K562 (cell line): ENCODE results near the gene FOSL1. TPM values are rescaled to one million over a fixed set of nuclear protein-coding genes. Genes with fewer than 3 reads are reported as not detected.
A peak's percentile ranks its signal among the peaks of the same experiment; 100 is the strongest.

Experiments used
- CC2D1A ChIP-seq: fragments of 450-650 bp; IDR thresholded peaks from 2 replicates; pipeline ENCODE4 v1.6.1; 2017; ENCODE audit warnings: mild to moderate bottlenecking
- CXXC5 ChIP-seq: fragments of 250-450 bp; sonication (Bioruptor Pico); IDR thresholded peaks from 2 replicates; pipeline ENCODE4 v1.8.0; 2022; ENCODE audit warnings: inconsistent platforms, mild to moderate bottlenecking, moderate library complexity
- FOXM1 ChIP-seq, 2 experiments: fragments of 450-650 bp in 1 of 2; sonication (generic) in 1 of 2; formaldehyde crosslinking in 1 of 2; IDR thresholded peaks; 2 replicates each; pipeline versions ENCODE4 v1.6.1 to v1.9.0; 2017 to 2022; ENCODE audit warnings: low read depth in 2 of 2, mild to moderate bottlenecking in 2 of 2, missing genetic modification reagents in 1 of 2, moderate library complexity in 1 of 2
- GABPB1 ChIP-seq: sonication (generic); formaldehyde crosslinking; IDR thresholded peaks from 2 replicates; pipeline ENCODE4 v1.8.0; 2022; ENCODE audit warnings: mild to moderate bottlenecking, missing genetic modification reagents
- HOXB6 ChIP-seq: fragments of 250-450 bp; sonication (Bioruptor Pico); IDR thresholded peaks from 2 replicates; pipeline ENCODE4 v1.5.1; 2022; ENCODE audit warnings: mild to moderate bottlenecking, borderline replicate concordance
- JUN ChIP-seq, 2 experiments: sonication (generic) in 1 of 2; formaldehyde crosslinking in 1 of 2; IDR thresholded peaks; 2 replicates each; pipeline versions ENCODE4 v1.6.1 to v1.8.0; 2012 to 2022; ENCODE audit warnings: borderline replicate concordance in 2 of 2, mild to moderate bottlenecking in 2 of 2, improper control_type of control experiment in 1 of 2, low read depth in 1 of 2, low read length in 1 of 2, missing genetic modification reagents in 1 of 2
- KDM1A ChIP-seq, 2 experiments: fragments of 450-650 bp; IDR thresholded peaks; 2 replicates each; pipeline ENCODE4 v1.6.1; 2016; ENCODE audit warnings: mild to moderate bottlenecking in 2 of 2
- MAFF ChIP-seq: IDR thresholded peaks from 2 replicates; pipeline ENCODE4 v1.6.1; 2012; ENCODE audit warnings: low read length, improper control_type of control experiment
- MXI1 ChIP-seq: IDR thresholded peaks from 2 replicates; pipeline ENCODE4 v1.6.1; 2011; ENCODE audit warnings: low read depth, mild to moderate bottlenecking, improper control_type of control experiment, low read length
- NCOA4 ChIP-seq: fragments of 450-650 bp; IDR thresholded peaks from 2 replicates; pipeline ENCODE4 v1.6.1; 2018; ENCODE audit warnings: mild to moderate bottlenecking; ENCODE audit not compliant: partially characterized antibody
- SREBF1 ChIP-seq: fragments of 150-350 bp; IDR thresholded peaks from 2 replicates; pipeline ENCODE4 v1.6.1; 2014; ENCODE audit warnings: antibody characterized with exemption, low read depth, low read length, borderline replicate concordance
- TRIM24 ChIP-seq, 2 experiments: fragments of 450-650 bp; IDR thresholded peaks; 2 replicates each; pipeline ENCODE4 v1.6.1; 2016
- ZNF174 ChIP-seq: fragments of 250-450 bp; sonication (Bioruptor Pico); IDR thresholded peaks from 2 replicates; pipeline ENCODE4 v1.4.0; 2020; ENCODE audit warnings: mild to moderate bottlenecking
- ZNF253 ChIP-seq: fragments of 250-450 bp; sonication (Bioruptor Pico); conservative IDR thresholded peaks from 2 replicates; pipeline ENCODE4 v1.6.1; 2021; ENCODE audit warnings: mild to moderate bottlenecking
- ZNF384 ChIP-seq: IDR thresholded peaks from 2 replicates; pipeline ENCODE4 v1.6.1; 2012; ENCODE audit warnings: low read depth, low read length, improper control_type of control experiment
- polyA plus RNA-seq, 8 experiments: library from polyadenylated mRNA; depleted of rRNA in 4 of 8; stranded (reverse) in 5 of 8; unstranded in 3 of 8; fragments of >200 nt; fragmentation: Nextera tagmentation in 2 of 8; fragmentation: Illumina TruSeq in 1 of 8; extraction: Ambion mirVana in 2 of 8; extraction: Trizol in 1 of 8; gene quantifications; 2 replicates each; pipeline versions ENCODE4 v1.2.1 to v1.2.3, GENCODE V29; 2011 to 2014; ENCODE audit warnings: inconsistent platforms in 1 of 8, missing spikeins in 1 of 8
- total RNA-seq, 7 experiments: library from RNA; depleted of rRNA in 6 of 7; stranded (reverse); fragments of >200 nt in 6 of 7; fragmentation: Illumina TruSeq in 2 of 7; extraction: Trizol in 2 of 7; gene quantifications; 2 replicates each; pipeline versions ENCODE4 v1.2.1 to v1.2.3, GENCODE V29; 2011 to 2021; ENCODE audit warnings: low replicate concordance in 1 of 7
- TF ChIP-seq, protein P1 (sequence below): fragments of 450-650 bp; formaldehyde crosslinking; IDR thresholded peaks from 2 replicates; pipeline ENCODE4 v1.4.0; 2020; ENCODE audit warnings: mild to moderate bottlenecking
- TF ChIP-seq, protein P2 (sequence below): sonication (generic); formaldehyde crosslinking; IDR thresholded peaks from 2 replicates; pipeline ENCODE4 v1.8.0; 2022; ENCODE audit warnings: mild to moderate bottlenecking, missing genetic modification reagents
- TF ChIP-seq, protein P3 (sequence below): sonication (generic); formaldehyde crosslinking; IDR thresholded peaks from 2 replicates; pipeline ENCODE4 v1.9.0; 2022; ENCODE audit warnings: mild to moderate bottlenecking, missing genetic modification reagents
- TF ChIP-seq, protein P4 (sequence below): sonication (generic); IDR thresholded peaks from 2 replicates; pipeline ENCODE4 v1.6.1; 2016
- TF ChIP-seq, protein P5 (sequence below): sonication (generic); formaldehyde crosslinking; IDR thresholded peaks from 2 replicates; pipeline ENCODE4 v1.8.1; 2023; ENCODE audit warnings: mild to moderate bottlenecking, missing genetic modification reagents
- TF ChIP-seq, protein P6 (sequence below): sonication (generic); formaldehyde crosslinking; IDR thresholded peaks from 2 replicates; pipeline ENCODE4 v1.8.1; 2023; ENCODE audit warnings: mild to moderate bottlenecking, missing genetic modification reagents

The FOSL1 gene
- total and polyA plus RNA-seq, 9 of the 15 experiments (the other 6 are each of a cell fraction or from before 2014, with no cell fraction given): 3.5 to 39.6 (median 10.0) TPM

DNA sequence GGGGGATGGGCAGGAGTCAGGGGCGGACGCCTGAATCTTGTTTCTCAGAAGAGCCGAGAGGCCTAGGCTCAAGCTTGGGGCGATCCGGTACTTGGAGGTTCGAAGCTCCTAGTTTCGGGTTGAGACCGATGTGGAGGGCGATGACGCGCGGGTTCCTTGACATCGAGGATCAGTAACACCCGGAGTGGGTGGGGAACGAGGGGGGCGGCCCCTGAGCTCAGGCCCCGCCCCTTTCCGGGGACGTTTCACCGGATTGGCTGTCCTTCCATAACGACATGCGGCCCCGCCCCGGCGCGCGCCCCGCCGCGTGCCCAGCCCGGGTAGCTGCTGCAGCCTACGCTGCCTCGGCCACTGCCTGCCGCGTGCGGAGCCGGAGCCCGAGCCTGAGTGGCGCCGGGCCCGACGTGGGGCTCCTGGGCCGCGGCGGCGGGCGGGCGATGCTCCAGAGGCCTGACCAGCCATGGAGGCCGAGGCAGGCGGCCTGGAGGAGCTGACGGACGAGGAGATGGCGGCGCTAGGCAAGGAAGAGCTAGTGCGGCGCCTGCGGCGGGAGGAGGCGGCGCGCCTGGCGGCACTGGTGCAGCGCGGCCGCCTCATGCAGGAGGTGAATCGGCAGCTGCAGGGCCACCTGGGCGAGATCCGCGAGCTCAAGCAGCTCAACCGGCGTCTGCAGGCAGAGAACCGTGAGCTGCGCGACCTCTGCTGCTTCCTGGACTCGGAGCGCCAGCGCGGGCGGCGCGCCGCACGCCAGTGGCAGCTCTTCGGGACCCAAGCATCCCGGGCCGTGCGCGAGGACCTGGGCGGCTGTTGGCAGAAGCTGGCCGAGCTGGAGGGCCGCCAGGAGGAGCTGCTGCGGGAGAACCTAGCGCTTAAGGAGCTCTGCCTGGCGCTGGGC is 9.6 kb downstream of the FOSL1 start, which contains the start of gene CCDC85B (continued):
- no peak for TF ChIP-seq HOXB6 (CRISPR knock-in tag)
- no peak for TF ChIP-seq FOXM1 (IDR thresholded peaks at IDR 0.05; ENCODE audit: low read depth)
- 0 out of 2 replicates have a peak, but pooled peaks have one; percentile 56 for TF ChIP-seq FOXM1 (CRISPR knock-in tag; IDR thresholded peaks at IDR 0.05; ENCODE audit: low read depth)
- TF ChIP-seq ZNF253: no peak
- TF ChIP-seq, protein P1, sequence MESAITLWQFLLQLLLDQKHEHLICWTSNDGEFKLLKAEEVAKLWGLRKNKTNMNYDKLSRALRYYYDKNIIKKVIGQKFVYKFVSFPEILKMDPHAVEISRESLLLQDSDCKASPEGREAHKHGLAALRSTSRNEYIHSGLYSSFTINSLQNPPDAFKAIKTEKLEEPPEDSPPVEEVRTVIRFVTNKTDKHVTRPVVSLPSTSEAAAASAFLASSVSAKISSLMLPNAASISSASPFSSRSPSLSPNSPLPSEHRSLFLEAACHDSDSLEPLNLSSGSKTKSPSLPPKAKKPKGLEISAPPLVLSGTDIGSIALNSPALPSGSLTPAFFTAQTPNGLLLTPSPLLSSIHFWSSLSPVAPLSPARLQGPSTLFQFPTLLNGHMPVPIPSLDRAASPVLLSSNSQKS: peak; percentile 53; the same call in 1 of the 2 replicates
- no peak for TF ChIP-seq MAFF
- no peak for TF ChIP-seq ZNF174 (CRISPR knock-in tag)
- no peak; the same call in 1 of the 2 replicates for TF ChIP-seq GABPB1
- no peak for TF ChIP-seq KDM1A (IDR thresholded peaks at IDR 0.05)
- TF ChIP-seq NCOA4: no peak
- TF ChIP-seq, protein P2, sequence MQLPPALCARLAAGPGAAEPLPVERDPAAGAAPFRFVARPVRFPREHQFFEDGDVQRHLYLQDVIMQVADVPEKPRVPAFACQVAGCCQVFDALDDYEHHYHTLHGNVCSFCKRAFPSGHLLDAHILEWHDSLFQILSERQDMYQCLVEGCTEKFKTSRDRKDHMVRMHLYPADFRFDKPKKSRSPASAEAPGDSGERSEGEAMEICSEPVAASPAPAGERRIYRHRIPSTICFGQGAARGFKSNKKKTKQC (CRISPR knock-in tag): peak; percentile 86; the same call in 1 of the 2 replicates
- no peak for TF ChIP-seq SREBF1
- peak; percentile 60; the same call in 1 of the 2 replicates for TF ChIP-seq MXI1
- TF ChIP-seq, protein P3, sequence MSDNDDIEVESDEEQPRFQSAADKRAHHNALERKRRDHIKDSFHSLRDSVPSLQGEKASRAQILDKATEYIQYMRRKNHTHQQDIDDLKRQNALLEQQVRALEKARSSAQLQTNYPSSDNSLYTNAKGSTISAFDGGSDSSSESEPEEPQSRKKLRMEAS (CRISPR knock-in tag): peak; percentile 92
- no peak for TF ChIP-seq ZNF384
- peak; percentile 94 for TF ChIP-seq CXXC5 (CRISPR knock-in tag)
- TF ChIP-seq, protein P4, sequence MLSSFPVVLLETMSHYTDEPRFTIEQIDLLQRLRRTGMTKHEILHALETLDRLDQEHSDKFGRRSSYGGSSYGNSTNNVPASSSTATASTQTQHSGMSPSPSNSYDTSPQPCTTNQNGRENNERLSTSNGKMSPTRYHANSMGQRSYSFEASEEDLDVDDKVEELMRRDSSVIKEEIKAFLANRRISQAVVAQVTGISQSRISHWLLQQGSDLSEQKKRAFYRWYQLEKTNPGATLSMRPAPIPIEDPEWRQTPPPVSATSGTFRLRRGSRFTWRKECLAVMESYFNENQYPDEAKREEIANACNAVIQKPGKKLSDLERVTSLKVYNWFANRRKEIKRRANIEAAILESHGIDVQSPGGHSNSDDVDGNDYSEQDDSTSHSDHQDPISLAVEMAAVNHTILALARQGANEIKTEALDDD: no peak
- TF ChIP-seq TRIM24 (IDR thresholded peaks at IDR 0.05): peak in 1 of 2 experiments; percentile 38; a peak in 1 of 4 replicates
- no peak for TF ChIP-seq CC2D1A
- TF ChIP-seq, protein P5, sequence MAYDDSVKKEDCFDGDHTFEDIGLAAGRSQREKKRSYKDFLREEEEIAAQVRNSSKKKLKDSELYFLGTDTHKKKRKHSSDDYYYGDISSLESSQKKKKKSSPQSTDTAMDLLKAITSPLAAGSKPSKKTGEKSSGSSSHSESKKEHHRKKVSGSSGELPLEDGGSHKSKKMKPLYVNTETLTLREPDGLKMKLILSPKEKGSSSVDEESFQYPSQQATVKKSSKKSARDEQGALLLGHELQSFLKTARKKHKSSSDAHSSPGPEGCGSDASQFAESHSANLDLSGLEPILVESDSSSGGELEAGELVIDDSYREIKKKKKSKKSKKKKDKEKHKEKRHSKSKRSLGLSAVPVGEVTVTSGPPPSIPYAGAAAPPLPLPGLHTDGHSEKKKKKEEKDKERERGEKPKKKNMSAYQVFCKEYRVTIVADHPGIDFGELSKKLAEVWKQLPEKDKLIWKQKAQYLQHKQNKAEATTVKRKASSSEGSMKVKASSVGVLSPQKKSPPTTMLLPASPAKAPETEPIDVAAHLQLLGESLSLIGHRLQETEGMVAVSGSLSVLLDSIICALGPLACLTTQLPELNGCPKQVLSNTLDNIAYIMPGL (CRISPR knock-in tag): peak; percentile 22
- TF ChIP-seq, protein P6, sequence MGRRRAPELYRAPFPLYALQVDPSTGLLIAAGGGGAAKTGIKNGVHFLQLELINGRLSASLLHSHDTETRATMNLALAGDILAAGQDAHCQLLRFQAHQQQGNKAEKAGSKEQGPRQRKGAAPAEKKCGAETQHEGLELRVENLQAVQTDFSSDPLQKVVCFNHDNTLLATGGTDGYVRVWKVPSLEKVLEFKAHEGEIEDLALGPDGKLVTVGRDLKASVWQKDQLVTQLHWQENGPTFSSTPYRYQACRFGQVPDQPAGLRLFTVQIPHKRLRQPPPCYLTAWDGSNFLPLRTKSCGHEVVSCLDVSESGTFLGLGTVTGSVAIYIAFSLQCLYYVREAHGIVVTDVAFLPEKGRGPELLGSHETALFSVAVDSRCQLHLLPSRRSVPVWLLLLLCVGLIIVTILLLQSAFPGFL (CRISPR knock-in tag): no peak
- TF ChIP-seq JUN (IDR thresholded peaks at IDR 0.05; ENCODE audit: borderline replicate concordance, low read depth, low read length): peak; percentile 33; the same call in 1 of the 2 replicates
- no peak for TF ChIP-seq JUN (CRISPR knock-in tag; IDR thresholded peaks at IDR 0.05; ENCODE audit: borderline replicate concordance)
